IPS-15b (cell line): ENCODE measurements around the gene TTC32.
"Not testable (repeated sequence)": the region's sequence is repeated elsewhere in the genome, so short reads cannot be mapped to it uniquely, and the experiment has no call there.

Experiments
- H3K27me3 ChIP-seq: one replicate; pipeline ENCODE4 v1.6.1; 2013; ENCODE audit warnings: low read length; ENCODE audit not compliant: control insufficient read depth, insufficient read depth
- H3K36me3 ChIP-seq: one replicate; pipeline ENCODE4 v1.6.1; 2013; ENCODE audit warnings: low read length; ENCODE audit not compliant: control insufficient read depth, insufficient read depth
- H3K4me1 ChIP-seq: one replicate; pipeline ENCODE4 v1.6.1; 2013; ENCODE audit warnings: mild to moderate bottlenecking, low read length; ENCODE audit not compliant: control insufficient read depth, insufficient read depth
- H3K4me3 ChIP-seq: one replicate; pipeline ENCODE4 v1.5.1; 2013; ENCODE audit warnings: low read depth, low read length
- H3K9ac ChIP-seq: one replicate; pipeline ENCODE4 v1.6.1; 2013; ENCODE audit warnings: low read depth, mild to moderate bottlenecking, low read length
- H3K9me3 ChIP-seq: one replicate; pipeline ENCODE4 v1.6.1; 2013; ENCODE audit warnings: mild to moderate bottlenecking, low read length; ENCODE audit not compliant: control insufficient read depth, insufficient read depth

TTC32 gene

GRCh38 chr2:19882286-19882685 is 19.5 kb downstream of the TTC32 start:
- H3K9ac ChIP-seq, result no peak overlapping the region
- H3K9me3 ChIP-seq, result no peaks in the 10 kb centered on the region
- no peak overlapping the region for H3K4me3 ChIP-seq
- H3K27me3 ChIP-seq, result no peaks in the 10 kb centered on the region
- H3K4me1 ChIP-seq, result no peaks in the 10 kb centered on the region
- H3K36me3 ChIP-seq, result no peaks in the 10 kb centered on the region

DNA sequence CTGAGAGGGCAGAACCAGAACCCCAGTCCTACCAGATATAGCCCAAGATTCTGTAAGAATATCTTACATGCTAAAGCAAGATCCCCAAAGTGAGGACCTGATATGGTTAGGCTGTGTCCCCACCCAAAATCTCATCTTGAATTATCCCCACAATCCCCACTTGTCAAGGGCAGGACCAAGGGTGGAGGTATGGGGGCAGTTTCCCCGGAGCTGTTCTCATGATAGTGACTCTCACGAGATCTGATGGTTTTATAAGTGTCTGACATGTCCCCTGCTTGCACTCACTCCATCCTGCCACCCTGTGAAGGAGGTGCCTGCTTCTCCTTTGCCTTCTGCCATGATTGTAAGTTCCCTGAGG is 19.9 kb downstream of the TTC32 start:
- no peaks in the 10 kb centered on the region for H3K4me1 ChIP-seq
- no peaks in the 10 kb centered on the region for H3K36me3 ChIP-seq
- H3K4me3 ChIP-seq, result no peak overlapping the region
- no peaks in the 10 kb centered on the region for H3K27me3 ChIP-seq
- H3K9me3 ChIP-seq, result no peaks in the 10 kb centered on the region
- H3K9ac ChIP-seq, result no peak overlapping the region

- no peak overlapping the region for H3K4me3 ChIP-seq
- no peaks in the 10 kb centered on the region for H3K4me1 ChIP-seq
- H3K9ac ChIP-seq, result no peak overlapping the region
- no peaks in the 10 kb centered on the region for H3K36me3 ChIP-seq
- no peaks in the 10 kb centered on the region for H3K9me3 ChIP-seq
- H3K27me3 ChIP-seq, result no peaks in the 10 kb centered on the region
These were observed 20.4 kb downstream of the TTC32 start for GRCh38 chr2:19881221-19881907.

DNA sequence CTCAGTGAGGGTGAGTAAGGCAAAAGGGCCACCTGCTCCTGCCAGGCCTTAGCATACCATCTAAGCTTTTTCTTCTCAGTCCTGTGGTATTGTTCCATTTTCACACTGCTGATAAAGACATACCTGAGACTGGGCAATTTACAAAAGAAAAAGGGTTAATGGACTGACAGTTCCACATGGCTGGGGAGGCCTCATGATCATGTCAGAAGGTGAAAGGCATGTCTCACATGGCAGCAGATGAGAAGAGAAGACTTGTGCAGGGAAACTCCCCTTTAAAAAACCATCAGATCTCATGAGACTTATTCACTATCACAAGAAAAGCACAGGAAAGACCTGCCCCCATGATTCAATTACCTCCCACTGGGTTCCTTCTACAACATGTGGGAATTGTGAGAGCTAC is 21.6 kb downstream of the TTC32 start:
- H3K9ac ChIP-seq, H3K9me3 ChIP-seq, H3K4me3 ChIP-seq, H3K27me3 ChIP-seq, H3K36me3 ChIP-seq, H3K4me1 ChIP-seq: not testable (repeated sequence)

- no peak overlapping the region for H3K9ac ChIP-seq
- H3K4me1 ChIP-seq, result no peaks in the 10 kb centered on the region
- no peaks in the 10 kb centered on the region for H3K36me3 ChIP-seq
- H3K4me3 ChIP-seq, result no peak overlapping the region
- H3K27me3 ChIP-seq, result no peaks in the 10 kb centered on the region
- H3K9me3 ChIP-seq, result no peaks in the 10 kb centered on the region
These were observed 22.7 kb downstream of the TTC32 start for GRCh38 chr2:19879120-19879519.

GRCh38 chr2:19878268-19879046 is 23.3 kb downstream of the TTC32 start:
- H3K27me3 ChIP-seq, result no peaks in the 10 kb centered on the region
- no peaks in the 10 kb centered on the region for H3K4me1 ChIP-seq
- H3K9me3 ChIP-seq, result no peaks in the 10 kb centered on the region
- no peak overlapping the region for H3K4me3 ChIP-seq
- no peaks in the 10 kb centered on the region for H3K36me3 ChIP-seq
- no peak overlapping the region for H3K9ac ChIP-seq

DNA sequence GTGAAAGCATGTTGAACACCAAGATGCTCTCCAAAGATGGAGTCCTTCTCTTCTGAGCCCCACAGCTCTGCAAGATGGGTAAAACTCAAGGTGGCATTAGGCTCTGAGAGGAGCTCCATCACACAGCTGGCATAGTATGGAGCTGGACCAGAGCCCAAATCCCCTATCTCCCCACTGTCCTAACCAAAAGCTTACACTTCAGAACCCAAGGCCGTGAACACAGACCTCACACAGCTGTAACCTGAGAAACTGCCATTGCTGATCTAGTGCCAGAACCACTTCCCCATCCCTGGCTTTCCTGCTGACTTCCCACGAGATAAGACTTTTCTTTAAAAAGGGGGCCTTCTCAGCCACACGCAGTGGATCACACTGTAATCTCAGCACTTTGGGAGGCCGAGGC is 25.0 kb downstream of the TTC32 start:
- Histone ChIP-seq H3K36me3 (no peaks in the 10 kb centered on the region), H3K27me3 (no peaks in the 10 kb centered on the region), H3K4me1 (no peaks in the 10 kb centered on the region), H3K9me3 (no peaks in the 10 kb centered on the region), H3K9ac (no peak overlapping the region), H3K4me3 (no peak overlapping the region)

GRCh38 chr2:19875280-19875679 is 26.5 kb downstream of the TTC32 start:
- H3K4me3 ChIP-seq, result no peak overlapping the region
- H3K4me1 ChIP-seq, result no peaks in the 10 kb centered on the region
- H3K27me3 ChIP-seq, result peaks cover 1% of the 10 kb centered on the region
- H3K36me3 ChIP-seq, result no peaks in the 10 kb centered on the region
- no peak overlapping the region for H3K9ac ChIP-seq
- no peaks in the 10 kb centered on the region for H3K9me3 ChIP-seq

DNA sequence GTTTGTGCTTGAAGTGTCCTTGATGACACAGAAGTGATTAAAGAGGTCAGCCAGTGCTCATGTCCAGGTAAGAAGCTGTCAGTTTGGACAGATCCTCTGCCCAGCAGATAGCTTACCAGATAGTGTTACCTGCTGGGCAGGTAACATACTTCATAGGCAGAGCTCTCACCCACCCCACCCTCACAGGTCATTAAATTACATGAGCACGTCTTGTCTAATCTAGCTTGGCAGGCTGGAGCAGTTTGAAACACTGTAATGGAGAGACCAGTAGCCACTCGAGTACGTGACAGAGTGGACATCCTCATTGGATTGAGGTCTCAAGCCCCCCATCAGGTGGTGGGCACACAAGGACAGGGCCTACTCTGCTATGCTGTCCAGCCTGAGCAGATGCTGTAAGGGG is 27.1 kb downstream of the TTC32 start:
- H3K36me3 ChIP-seq, result no peaks in the 10 kb centered on the region
- no peak overlapping the region for H3K9ac ChIP-seq
- H3K4me1 ChIP-seq, result no peaks in the 10 kb centered on the region
- H3K9me3 ChIP-seq, result no peaks in the 10 kb centered on the region
- peaks cover 6% of the 10 kb centered on the region for H3K27me3 ChIP-seq
- H3K4me3 ChIP-seq, result no peak overlapping the region

GRCh38 chr2:19873014-19873413 is 28.8 kb downstream of the TTC32 start:
- Histone ChIP-seq H3K4me1 (no peaks in the 10 kb centered on the region), H3K4me3 (no peak overlapping the region), H3K36me3 (no peaks in the 10 kb centered on the region), H3K9me3 (no peaks in the 10 kb centered on the region), H3K9ac (no peak overlapping the region), H3K27me3 (peaks cover 22% of the 10 kb centered on the region)

DNA sequence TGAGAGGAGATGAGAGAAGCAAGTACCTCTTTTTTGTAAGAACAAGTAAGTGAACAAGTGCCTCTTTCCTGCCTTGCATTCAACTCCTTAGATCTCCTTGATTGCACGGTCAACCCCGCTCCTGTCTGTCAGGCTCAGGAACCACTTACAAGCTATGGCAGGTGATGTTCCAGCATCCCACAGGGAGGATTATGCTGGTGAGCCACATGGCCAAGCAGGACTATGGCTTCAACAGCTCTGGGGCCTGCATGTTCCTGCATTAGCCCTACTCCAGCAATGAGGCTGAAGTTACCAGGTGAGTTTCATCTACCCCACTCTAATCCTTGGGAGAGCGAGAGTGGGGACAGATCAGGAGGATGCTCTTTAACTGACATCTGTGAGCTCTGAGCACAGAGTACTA is 29.5 kb downstream of the TTC32 start:
- Histone ChIP-seq H3K36me3 (no peaks in the 10 kb centered on the region), H3K9ac (no peak overlapping the region), H3K27me3 (peaks cover 29% of the 10 kb centered on the region), H3K4me1 (no peaks in the 10 kb centered on the region), H3K9me3 (no peaks in the 10 kb centered on the region), H3K4me3 (no peak overlapping the region)

DNA sequence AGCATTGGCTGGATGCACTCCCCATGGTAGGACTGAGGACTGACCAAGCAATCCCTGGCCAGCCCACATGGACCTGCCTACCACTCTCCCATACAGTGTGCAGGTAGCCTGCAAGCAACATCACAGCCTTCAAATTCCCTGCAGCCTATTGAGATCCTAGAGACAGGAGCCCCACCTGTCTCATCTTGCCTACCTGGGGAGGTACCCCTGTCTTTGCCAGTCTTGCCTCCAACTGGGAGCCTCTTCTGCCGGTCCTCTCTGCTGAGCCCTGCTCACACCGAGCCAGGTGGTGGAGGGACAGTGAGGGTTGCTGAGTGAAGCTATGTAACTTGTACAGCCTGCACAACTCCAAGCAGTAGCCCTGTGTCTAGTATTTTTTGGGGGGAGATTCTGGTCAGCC is 29.9 kb downstream of the TTC32 start:
- H3K4me3 ChIP-seq, result no peak overlapping the region
- peaks cover 33% of the 10 kb centered on the region for H3K27me3 ChIP-seq
- H3K9ac ChIP-seq, result no peak overlapping the region
- no peaks in the 10 kb centered on the region for H3K9me3 ChIP-seq
- no peaks in the 10 kb centered on the region for H3K36me3 ChIP-seq
- no peaks in the 10 kb centered on the region for H3K4me1 ChIP-seq
